ENCODE results near the gene XRCC3.

DNA sequence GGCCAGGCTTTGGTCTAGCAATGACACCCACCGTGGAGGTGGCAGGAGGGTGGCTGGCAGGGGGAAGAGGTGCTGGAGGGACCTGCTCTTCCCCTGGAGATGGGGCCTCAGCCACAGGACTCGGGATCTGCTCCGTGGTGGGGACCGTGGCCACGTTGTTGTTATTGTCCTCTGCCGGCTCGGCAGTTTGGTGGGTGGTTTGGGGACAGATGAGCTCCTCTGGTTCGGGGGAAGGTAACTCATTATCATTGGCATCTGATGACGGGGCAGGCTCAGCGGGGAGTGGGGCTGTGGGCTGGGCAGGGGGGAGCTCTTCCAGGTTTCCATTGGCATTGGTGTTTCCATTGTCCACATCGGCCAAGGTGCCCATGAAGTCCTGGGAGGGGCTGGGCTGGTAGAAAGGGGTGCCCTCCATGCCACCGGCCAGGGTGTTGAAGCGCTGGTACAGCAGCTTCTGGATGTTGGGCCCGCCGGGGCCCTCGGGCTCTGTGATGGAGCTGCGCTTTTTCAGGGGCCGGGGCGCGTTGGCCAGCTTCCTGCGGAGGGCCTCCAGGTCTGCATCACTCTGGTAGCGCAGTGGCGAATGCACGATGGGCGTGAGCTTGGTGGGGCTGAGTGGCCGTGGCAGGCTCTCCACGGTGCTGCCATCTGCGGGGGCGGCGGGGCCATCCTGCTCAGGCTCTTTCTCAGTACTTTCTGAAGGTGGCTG, 24.7 kb upstream of the XRCC3 start:
- TF ChIP-seq EZH2 (IDR thresholded peaks at IDR 0.05; ENCODE audit: borderline replicate concordance) = no peak
- TF ChIP-seq, protein P1, sequence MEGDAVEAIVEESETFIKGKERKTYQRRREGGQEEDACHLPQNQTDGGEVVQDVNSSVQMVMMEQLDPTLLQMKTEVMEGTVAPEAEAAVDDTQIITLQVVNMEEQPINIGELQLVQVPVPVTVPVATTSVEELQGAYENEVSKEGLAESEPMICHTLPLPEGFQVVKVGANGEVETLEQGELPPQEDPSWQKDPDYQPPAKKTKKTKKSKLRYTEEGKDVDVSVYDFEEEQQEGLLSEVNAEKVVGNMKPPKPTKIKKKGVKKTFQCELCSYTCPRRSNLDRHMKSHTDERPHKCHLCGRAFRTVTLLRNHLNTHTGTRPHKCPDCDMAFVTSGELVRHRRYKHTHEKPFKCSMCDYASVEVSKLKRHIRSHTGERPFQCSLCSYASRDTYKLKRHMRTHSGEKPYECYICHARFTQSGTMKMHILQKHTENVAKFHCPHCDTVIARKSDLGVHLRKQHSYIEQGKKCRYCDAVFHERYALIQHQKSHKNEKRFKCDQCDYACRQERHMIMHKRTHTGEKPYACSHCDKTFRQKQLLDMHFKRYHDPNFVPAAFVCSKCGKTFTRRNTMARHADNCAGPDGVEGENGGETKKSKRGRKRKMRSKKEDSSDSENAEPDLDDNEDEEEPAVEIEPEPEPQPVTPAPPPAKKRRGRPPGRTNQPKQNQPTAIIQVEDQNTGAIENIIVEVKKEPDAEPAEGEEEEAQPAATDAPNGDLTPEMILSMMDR (IDR thresholded peaks at IDR 0.05; ENCODE audit: poor library complexity) = no peak
- no peak for TF ChIP-seq EZH2phosphoT487 (IDR thresholded peaks at IDR 0.05; ENCODE audit: low read depth, severe bottlenecking, unreplicated experiment)
